Endothelial cell of umbilical vein (primary cell): ENCODE data around the gene C4orf50.

Source experiments
- EZH2 ChIP-seq: IDR thresholded peaks from 2 replicates; pipeline ENCODE4 v1.6.1; 2012; ENCODE audit warnings: borderline replicate concordance, low read depth, mild to moderate bottlenecking, moderate library complexity, low read length, inconsistent platforms; ENCODE audit not compliant: severe bottlenecking
- FOS ChIP-seq: IDR thresholded peaks from 2 replicates; pipeline ENCODE4 v1.6.1; 2011; ENCODE audit warnings: mild to moderate bottlenecking, low read length, moderate library complexity, borderline replicate concordance; ENCODE audit not compliant: insufficient read depth
- GATA2 ChIP-seq: IDR thresholded peaks from 2 replicates; pipeline ENCODE4 v1.7.0; 2011; ENCODE audit warnings: low read depth, mild to moderate bottlenecking, moderate library complexity, mixed read lengths, low read length; ENCODE audit not compliant: insufficient read length, insufficient read depth
- JUN ChIP-seq: IDR thresholded peaks from 2 replicates; pipeline ENCODE4 v1.6.1; 2011; ENCODE audit warnings: borderline replicate concordance, low read depth; ENCODE audit not compliant: insufficient read length, insufficient read depth
- POLR2A ChIP-seq: IDR thresholded peaks from 2 replicates; pipeline ENCODE4 v1.6.1; 2012; ENCODE audit warnings: low read depth, mild to moderate bottlenecking, control low read depth, low read length
- POLR2AphosphoS5 ChIP-seq: IDR thresholded peaks from 2 replicates; pipeline ENCODE4 v1.6.1; 2012; ENCODE audit warnings: low read depth, mild to moderate bottlenecking, control low read depth, low read length, moderate library complexity; ENCODE audit not compliant: insufficient read depth
- TF ChIP-seq, protein P1 (sequence below), 2 donors: IDR thresholded peaks; 1 replicate in 1 of 2; 2 replicates in 1 of 2; pipeline ENCODE4 v1.5.1; 2011; ENCODE audit warnings: low read length in 2 of 2, mild to moderate bottlenecking in 2 of 2, moderate library complexity in 2 of 2, control low read depth in 1 of 2, inconsistent platforms in 1 of 2, low read depth in 1 of 2; ENCODE audit not compliant: insufficient read depth in 1 of 2; ENCODE audit errors: extremely low read depth in 1 of 2
- TF ChIP-seq, protein P2 (sequence below): IDR thresholded peaks from 2 replicates; pipeline ENCODE4 v1.6.1; 2011; ENCODE audit not compliant: insufficient read depth, insufficient read length

DNA sequence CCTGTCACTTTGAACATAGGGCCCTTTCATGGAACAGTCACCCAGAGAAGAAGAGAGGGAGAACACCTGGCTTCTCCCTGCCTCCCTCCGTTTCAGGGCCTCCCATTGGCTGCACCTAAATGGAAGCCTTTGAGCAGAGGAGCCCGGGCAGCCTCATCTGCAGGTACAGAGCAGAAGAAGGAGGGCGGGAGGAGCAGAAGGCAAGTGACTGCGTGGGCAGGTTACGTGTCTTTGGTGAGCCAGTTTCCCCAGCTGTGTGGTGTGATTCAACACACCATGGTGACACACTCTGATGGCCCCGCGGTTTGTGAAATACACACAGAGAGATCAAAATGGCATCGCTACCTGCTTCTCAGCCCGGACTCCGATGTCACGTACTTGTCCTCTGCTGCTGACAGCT is 431 bp downstream of the C4orf50 start:
- TF ChIP-seq, protein P1, sequence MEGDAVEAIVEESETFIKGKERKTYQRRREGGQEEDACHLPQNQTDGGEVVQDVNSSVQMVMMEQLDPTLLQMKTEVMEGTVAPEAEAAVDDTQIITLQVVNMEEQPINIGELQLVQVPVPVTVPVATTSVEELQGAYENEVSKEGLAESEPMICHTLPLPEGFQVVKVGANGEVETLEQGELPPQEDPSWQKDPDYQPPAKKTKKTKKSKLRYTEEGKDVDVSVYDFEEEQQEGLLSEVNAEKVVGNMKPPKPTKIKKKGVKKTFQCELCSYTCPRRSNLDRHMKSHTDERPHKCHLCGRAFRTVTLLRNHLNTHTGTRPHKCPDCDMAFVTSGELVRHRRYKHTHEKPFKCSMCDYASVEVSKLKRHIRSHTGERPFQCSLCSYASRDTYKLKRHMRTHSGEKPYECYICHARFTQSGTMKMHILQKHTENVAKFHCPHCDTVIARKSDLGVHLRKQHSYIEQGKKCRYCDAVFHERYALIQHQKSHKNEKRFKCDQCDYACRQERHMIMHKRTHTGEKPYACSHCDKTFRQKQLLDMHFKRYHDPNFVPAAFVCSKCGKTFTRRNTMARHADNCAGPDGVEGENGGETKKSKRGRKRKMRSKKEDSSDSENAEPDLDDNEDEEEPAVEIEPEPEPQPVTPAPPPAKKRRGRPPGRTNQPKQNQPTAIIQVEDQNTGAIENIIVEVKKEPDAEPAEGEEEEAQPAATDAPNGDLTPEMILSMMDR (IDR thresholded peaks at IDR 0.05; ENCODE audit: extremely low read depth in 1 of 2, insufficient read depth in 1 of 2, low read depth in 1 of 2, low read length in 2 of 2), result no peak
- TF ChIP-seq EZH2, result no peak
- no peak for TF ChIP-seq POLR2A
- no peak for TF ChIP-seq FOS
- TF ChIP-seq, protein P2, sequence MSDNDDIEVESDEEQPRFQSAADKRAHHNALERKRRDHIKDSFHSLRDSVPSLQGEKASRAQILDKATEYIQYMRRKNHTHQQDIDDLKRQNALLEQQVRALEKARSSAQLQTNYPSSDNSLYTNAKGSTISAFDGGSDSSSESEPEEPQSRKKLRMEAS, result no peak
- TF ChIP-seq POLR2AphosphoS5, result no peak
- no peak for TF ChIP-seq JUN
- no peak for TF ChIP-seq GATA2
